ENCODE measurements around the gene SLC44A4. TPM values are rescaled to one million over a fixed set of nuclear protein-coding genes. Genes with fewer than 3 reads are reported as not detected.

SLC44A4 gene
- polyA plus RNA-seq, 1 donor (not counting 4 experiments of a cell fraction or from before 2014, with no cell fraction given), result 0.25 TPM

GRCh38 chr6:31899882-31900722, 21.3 kb upstream of the SLC44A4 start:
- no peaks in the 10 kb centered on the region for H4K20me1 ChIP-seq (ENCODE audit: control insufficient read depth, extremely low read depth, insufficient read depth, low read length)
- H3K4me3 ChIP-seq (ENCODE audit: control insufficient read depth in 2 of 3, extremely low read depth in 1 of 3, insufficient read depth in 2 of 3, low read depth in 1 of 3, low read length in 3 of 3), result no peak overlapping the region
- H3K27me3 ChIP-seq (ENCODE audit: control insufficient read depth, extremely low read depth, insufficient read depth, low read length), result no peaks in the 10 kb centered on the region
- H2AFZ ChIP-seq (ENCODE audit: control insufficient read depth, low read length), result no peak overlapping the region
- TF ChIP-seq CTCF (optimal IDR thresholded peaks at IDR 0.05 in 1 of 3, IDR thresholded peaks at IDR 0.05 in 1 of 3, conservative IDR thresholded peaks at IDR 0.05 in 1 of 3; ENCODE audit: extremely low read depth in 1 of 3, insufficient read depth in 2 of 3, low read length in 3 of 3) (no peak), EZH2 (IDR thresholded peaks at IDR 0.05; ENCODE audit: low read length) (no peak)
- FAIRE-seq, result no peak
- H3K9me1 ChIP-seq (ENCODE audit: control insufficient read depth, extremely low read depth, insufficient read depth, low read length), result no peaks in the 10 kb centered on the region
- dilution Hi-C loops (cut with MboI; ENCODE audit: extremely low pct_ligation_motif_present, low sequenced_read_pairs), result no loop called here
- H3K36me3 ChIP-seq (ENCODE audit: control insufficient read depth in 2 of 2, extremely low read depth in 1 of 2, insufficient read depth in 2 of 2, low read length in 2 of 2), result peaks cover 1 to 5% of the 10 kb centered on the region in 2 experiments
- no peak overlapping the region for H3K4me2 ChIP-seq (ENCODE audit: control insufficient read depth, extremely low read depth, insufficient read depth, low read depth, low read length)
- no peak for DNase-seq (ENCODE audit: low read depth, low spot score)
- H3K27ac ChIP-seq (ENCODE audit: control insufficient read depth, insufficient read depth, low read length), result no peak overlapping the region
- H3K79me2 ChIP-seq (ENCODE audit: control insufficient read depth, insufficient read depth, low read length), result no peaks in the 10 kb centered on the region
- H3K9me3 ChIP-seq (ENCODE audit: control insufficient read depth, low read depth, low read length), result no peaks in the 10 kb centered on the region
- H3K4me1 ChIP-seq (ENCODE audit: control insufficient read depth, extremely low read depth, insufficient read depth, low read length), result peaks cover 13% of the 10 kb centered on the region
- no peak overlapping the region for H3K9ac ChIP-seq (ENCODE audit: control insufficient read depth, extremely low read depth, insufficient read depth, low read length)

GRCh38 chr6:31899215-31899614, 20.4 kb upstream of the SLC44A4 start:
- H3K27ac ChIP-seq (ENCODE audit: control insufficient read depth, insufficient read depth, low read length), result no peak overlapping the region
- no peak overlapping the region for H2AFZ ChIP-seq (ENCODE audit: control insufficient read depth, low read length)
- H3K9me1 ChIP-seq (ENCODE audit: control insufficient read depth, extremely low read depth, insufficient read depth, low read length), result no peaks in the 10 kb centered on the region
- H3K9me3 ChIP-seq (ENCODE audit: control insufficient read depth, low read depth, low read length), result no peaks in the 10 kb centered on the region
- no peak for FAIRE-seq
- H3K4me2 ChIP-seq (ENCODE audit: control insufficient read depth, extremely low read depth, insufficient read depth, low read depth, low read length), result no peak overlapping the region
- no peaks in the 10 kb centered on the region for H4K20me1 ChIP-seq (ENCODE audit: control insufficient read depth, extremely low read depth, insufficient read depth, low read length)
- H3K27me3 ChIP-seq (ENCODE audit: control insufficient read depth, extremely low read depth, insufficient read depth, low read length), result no peaks in the 10 kb centered on the region
- peaks cover 1 to 5% of the 10 kb centered on the region in 2 experiments for H3K36me3 ChIP-seq (ENCODE audit: control insufficient read depth in 2 of 2, extremely low read depth in 1 of 2, insufficient read depth in 2 of 2, low read length in 2 of 2)
- H3K79me2 ChIP-seq (ENCODE audit: control insufficient read depth, insufficient read depth, low read length), result no peaks in the 10 kb centered on the region
- H3K9ac ChIP-seq (ENCODE audit: control insufficient read depth, extremely low read depth, insufficient read depth, low read length), result no peak overlapping the region
- H3K4me1 ChIP-seq (ENCODE audit: control insufficient read depth, extremely low read depth, insufficient read depth, low read length), result peaks cover 13% of the 10 kb centered on the region
- DNase-seq (ENCODE audit: low read depth, low spot score), result no peak
- dilution Hi-C loops (cut with MboI; ENCODE audit: extremely low pct_ligation_motif_present, low sequenced_read_pairs), result no loop called here
- TF ChIP-seq EZH2 (IDR thresholded peaks at IDR 0.05; ENCODE audit: low read length) (no peak), CTCF (optimal IDR thresholded peaks at IDR 0.05 in 1 of 3, IDR thresholded peaks at IDR 0.05 in 1 of 3, conservative IDR thresholded peaks at IDR 0.05 in 1 of 3; ENCODE audit: extremely low read depth in 1 of 3, insufficient read depth in 2 of 3, low read length in 3 of 3) (no peak)
- no peak overlapping the region for H3K4me3 ChIP-seq (ENCODE audit: control insufficient read depth in 2 of 3, extremely low read depth in 1 of 3, insufficient read depth in 2 of 3, low read depth in 1 of 3, low read length in 3 of 3)
